Skin of body (tissue), 2 donors: ENCODE data around the gene PET100. TPM values are rescaled to one million over a fixed set of nuclear protein-coding genes. Genes with fewer than 3 reads are reported as not detected.

Source experiments
- DNase-seq: peaks from one replicate; lab custom pipeline; 2025; lab: John Stamatoyannopoulos, UW
- total RNA-seq: library from RNA; depleted of rRNA; stranded (reverse); fragments of >200 nt; gene quantifications from one replicate; pipeline ENCODE4 v1.2.3, GENCODE V29; 2014

PET100 gene, protein sequence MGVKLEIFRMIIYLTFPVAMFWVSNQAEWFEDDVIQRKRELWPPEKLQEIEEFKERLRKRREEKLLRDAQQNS
- 26.2 TPM for total RNA-seq

DNA sequence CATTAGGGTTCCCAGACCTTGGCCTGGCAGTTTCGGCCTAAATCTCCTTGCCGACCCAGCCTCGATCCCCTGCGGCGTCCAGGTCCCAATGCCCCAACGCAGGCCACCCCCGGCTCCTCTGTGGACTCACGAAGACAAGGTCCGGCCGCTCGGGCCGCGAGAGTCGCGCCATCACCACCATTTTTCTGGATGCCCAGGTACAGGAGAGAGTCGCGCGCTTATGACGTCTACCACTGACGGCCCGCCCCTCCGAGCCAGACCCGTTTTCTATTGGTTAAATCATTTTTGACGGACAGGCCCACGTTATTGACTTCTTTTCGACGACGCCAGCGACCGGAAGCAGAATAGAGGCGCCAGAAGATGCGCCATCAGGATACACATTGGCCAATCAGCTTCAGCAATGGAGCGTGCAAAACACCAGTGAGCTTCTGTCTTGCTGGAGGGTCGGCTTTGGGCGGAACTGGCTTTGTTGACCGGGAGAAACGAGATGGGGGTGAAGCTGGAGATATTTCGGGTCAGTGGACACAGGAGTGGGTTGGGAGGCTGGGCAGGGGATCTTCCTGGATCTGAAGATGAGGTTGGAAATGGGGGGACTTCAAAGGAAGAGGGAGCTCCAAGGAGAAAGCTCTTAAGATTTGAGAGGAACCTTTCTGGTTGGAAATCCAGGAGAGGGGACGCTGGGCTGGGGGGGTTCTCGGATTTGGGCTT, at the start of gene PET100, which contains the start of gene XAB2:
Gene PET100 (plus strand): TSS at position 447 of the 708 bp plus-strand sequence. CDS start 41 bp downstream, at position 488.
Gene XAB2 (minus strand): TSS at position 199 of the 708 bp plus-strand sequence. CDS start 18 bp downstream, at position 181.
- DNase-seq: peak; percentile 100

DNA sequence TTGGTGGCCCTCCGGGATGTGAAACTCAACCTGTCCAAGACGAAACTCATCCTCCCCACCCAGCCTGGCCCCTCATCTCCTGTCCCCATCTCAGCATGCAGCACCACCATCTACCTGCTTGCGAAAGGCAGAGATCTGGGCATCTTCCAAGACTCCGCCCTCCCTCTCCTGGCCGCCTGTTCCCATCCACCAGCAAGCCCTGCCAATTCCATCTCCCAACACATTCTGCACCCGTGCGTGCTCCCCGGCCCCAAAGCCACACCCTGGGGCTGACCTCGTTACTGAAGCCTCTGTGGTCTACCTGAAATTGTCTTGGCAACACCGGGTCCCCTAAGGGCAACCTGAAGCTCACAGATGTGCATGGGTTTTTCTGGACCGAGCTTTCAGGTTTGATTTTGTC, 47.1 kb upstream of the PET100 start:
- DNase-seq: no peak

GRCh38 chr19:7589822-7590221, 39.8 kb upstream of the PET100 start:
- DNase-seq: no peak

GRCh38 chr19:7590256-7590655, 39.3 kb upstream of the PET100 start:
- no peak for DNase-seq

GRCh38 chr19:7595466-7596133, 34.0 kb upstream of the PET100 start, which contains the start of gene CAMSAP3:
Gene CAMSAP3 (plus strand): TSS chr19:7595863. CDS start chr19:7596003, 140 bp downstream.
- DNase-seq: no peak

DNA sequence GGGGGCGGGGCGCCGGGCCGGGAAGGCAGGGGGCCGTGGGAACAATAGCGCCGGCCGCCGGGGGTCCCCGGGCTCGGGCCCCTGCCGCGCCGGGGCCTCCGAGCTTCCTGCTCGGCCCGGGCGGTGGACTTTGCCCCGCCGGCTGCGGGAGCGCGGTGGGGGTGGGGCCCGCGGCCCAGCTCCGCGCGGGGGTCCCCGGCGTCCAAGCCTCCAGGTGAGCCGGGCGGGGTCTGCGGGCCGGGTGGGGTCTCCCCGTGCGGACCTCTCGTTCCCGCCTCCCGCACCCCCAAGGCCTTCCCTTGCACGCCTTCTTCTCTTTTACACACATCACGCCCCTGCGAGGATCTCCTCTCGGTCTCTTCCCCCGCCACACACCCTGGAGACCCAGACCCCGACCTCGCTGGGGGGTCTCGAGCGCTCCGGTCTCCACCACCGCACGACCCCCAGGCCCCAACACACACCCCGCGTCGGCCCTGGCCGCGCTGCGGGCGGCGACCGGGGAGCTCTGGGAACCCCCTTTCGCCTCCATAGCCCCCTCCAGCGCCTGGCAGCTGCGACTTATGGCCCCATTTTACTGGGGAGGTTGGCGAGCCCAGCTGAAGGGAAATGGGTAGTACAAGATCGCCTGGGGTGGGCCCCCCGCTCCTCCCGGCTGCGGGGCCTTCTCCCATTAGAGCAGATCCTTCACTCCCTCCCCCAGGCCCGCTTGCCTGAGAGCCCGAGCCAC, 33.2 kb upstream of the PET100 start:
- DNase-seq: no peak

GRCh38 chr19:7597689-7598088, 31.9 kb upstream of the PET100 start:
- no peak for DNase-seq

GRCh38 chr19:7598180-7598579, 31.4 kb upstream of the PET100 start:
- no peak for DNase-seq

GRCh38 chr19:7600721-7601120, 28.9 kb upstream of the PET100 start:
- no peak for DNase-seq

- no peak for DNase-seq
Observed at GRCh38 chr19:7602240-7602934, 27.2 kb upstream of the PET100 start.

DNA sequence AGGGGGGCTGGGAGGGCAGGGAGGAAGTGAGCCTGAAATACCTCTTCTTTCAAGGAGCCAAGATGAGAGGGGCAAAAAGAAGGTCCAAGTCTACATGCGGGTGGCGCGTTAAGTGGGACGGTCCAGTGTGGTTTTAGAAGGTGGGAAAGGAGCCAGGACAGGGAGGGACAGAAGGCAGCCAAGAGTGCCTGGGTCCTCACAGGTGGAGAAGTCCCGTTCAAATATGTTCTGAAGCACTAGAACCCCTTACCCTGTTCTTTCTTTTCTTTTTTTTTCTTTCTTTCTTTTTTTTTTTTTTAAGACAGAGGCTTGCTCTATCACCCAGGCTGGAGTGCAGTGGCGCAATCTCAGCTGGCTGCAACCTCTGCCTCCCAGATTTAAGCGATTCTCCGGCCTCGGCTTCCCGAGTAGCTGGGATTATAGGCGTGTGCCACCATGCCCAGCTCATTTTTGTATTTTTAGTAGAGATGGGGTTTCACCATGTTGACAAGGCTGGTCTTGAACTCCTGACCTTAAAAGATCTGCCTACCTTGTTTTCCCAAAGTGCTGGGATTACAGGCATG, 26.6 kb upstream of the PET100 start:
- no peak for DNase-seq

- no peak for DNase-seq
Observed at GRCh38 chr19:7603919-7604318, 25.7 kb upstream of the PET100 start.

GRCh38 chr19:7605490-7606222, 23.9 kb upstream of the PET100 start:
- no peak for DNase-seq

DNA sequence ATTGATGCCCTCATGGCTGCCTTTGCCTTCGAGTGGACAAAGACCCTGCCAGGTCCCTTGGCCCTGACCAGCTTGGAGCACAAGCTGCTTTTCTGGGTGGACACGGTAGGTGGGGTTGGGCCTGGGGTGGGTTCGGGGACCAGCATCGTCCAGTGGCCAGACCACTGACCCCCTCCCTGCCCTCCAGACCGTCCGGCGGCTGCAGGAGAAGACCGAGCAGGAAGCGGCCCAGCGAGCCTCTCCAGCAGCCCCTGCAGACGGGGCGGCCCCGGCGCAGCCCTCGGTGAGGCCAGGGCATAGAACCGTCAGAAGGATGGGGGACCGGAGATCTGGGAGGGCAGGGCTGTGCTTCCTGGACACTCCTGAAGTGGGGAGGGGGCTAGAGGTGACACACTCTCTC, 23.3 kb upstream of the PET100 start:
- DNase-seq: no peak

DNA sequence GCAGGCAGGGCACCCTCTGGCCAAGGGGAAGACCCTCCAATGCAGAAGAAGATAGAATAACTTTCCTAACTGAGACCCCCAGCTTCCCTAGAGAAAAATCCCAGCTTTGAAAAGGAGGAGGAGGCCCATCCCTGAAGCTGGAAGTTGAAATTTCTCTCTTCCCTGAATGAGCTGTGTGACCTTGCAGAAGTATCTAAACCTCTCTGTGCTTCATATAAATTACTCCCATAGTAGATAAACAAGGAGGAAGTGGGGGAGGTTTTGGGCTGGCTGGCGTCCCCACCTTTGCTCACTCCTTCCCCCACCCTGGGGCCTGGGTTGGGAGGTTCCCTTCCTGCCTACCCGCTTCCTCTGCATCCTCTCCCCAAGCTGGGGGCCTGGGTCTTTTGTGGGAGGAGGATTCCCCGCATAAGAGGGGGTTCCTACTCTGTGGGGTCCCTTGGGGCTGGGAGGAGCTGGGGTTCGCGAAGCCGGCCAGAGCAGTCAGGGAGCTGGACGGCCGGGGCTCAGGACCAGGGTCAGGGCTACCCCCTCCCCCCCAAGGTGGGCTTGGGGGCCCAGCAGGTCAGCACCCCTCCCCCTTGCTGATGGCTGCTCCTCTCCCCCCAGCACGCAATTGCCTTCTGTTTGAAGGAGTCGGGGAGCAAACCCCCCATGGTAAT, 22.2 kb upstream of the PET100 start:
- DNase-seq: no peak

GRCh38 chr19:7607874-7608560, 21.6 kb upstream of the PET100 start:
- DNase-seq: no peak

DNA sequence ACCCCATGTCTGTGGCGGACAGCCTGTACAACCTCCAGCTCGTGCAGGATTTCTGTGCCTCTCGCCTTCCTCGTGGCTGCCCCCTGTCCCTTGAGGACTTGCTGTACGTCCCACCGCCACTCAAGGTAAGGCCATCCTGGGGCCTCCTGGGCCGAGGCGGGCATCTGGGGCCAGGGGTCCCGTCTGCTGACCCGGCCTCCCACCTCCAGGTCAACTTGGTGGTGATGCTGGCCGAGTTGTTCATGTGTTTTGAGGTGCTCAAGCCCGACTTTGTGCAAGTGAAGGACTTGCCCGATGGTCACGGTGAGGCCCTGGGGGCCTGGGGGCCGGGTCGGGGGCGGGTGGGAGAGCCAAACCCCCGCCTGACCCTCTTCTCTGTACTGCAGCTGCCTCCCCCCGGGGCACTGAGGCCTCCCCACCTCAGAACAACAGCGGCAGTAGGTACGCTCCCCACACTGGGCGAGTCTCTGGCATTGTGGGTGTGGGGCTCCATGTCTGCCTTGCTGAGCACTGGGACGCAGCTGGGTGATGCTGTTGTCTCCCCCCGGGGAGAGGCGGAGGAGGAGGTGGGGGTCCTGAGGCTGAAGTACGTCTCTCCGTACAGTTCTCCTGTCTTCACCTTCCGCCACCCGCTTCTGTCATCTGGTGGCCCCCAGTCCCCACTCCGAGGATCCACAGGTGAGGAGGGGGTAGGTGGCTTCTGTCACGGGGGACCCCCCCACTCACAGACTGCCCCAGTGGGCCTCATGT, 18.9 kb upstream of the PET100 start:
- no peak for DNase-seq

GRCh38 chr19:7611541-7612279, 17.9 kb upstream of the PET100 start:
- DNase-seq: no peak
